K562 (cell line): ENCODE data around the gene INO80E. TPM values are rescaled to one million over a fixed set of nuclear protein-coding genes. Genes with fewer than 3 reads are reported as not detected.

Source experiments
- BACH1 ChIP-seq: fragments of 200-800 bp; sonication (Bioruptor generic); IDR thresholded peaks from 2 replicates; pipeline ENCODE4 v1.6.1; 2016; ENCODE audit warnings: missing genetic modification characterization, missing compliant biosample characterization
- CHD7 ChIP-seq: fragments of 200-600 bp; sonication (generic); IDR thresholded peaks from one replicate; pipeline ENCODE4 v1.6.1; 2012; ENCODE audit warnings: mild to moderate bottlenecking, low read depth, low read length, inconsistent platforms
- DNMT1 ChIP-seq: fragments of 450-650 bp; IDR thresholded peaks from 2 replicates; pipeline ENCODE4 v1.6.1; 2016; ENCODE audit warnings: antibody characterized with exemption, mild to moderate bottlenecking
- HNRNPLL ChIP-seq: fragments of 200-400 bp; formaldehyde crosslinking; IDR thresholded peaks from 2 replicates; pipeline ENCODE4 v1.6.1; 2017; ENCODE audit warnings: low read length, low read depth, mild to moderate bottlenecking; ENCODE audit not compliant: poor library complexity, severe bottlenecking
- ID3 ChIP-seq, 2 experiments: fragments of 250-450 bp in 1 of 2; fragments of 450-650 bp in 1 of 2; sonication (Bioruptor Pico) in 1 of 2; IDR thresholded peaks; 2 replicates each; pipeline versions ENCODE4 v1.6.1 to v1.8.0; 2016 to 2021; ENCODE audit warnings: mild to moderate bottlenecking in 2 of 2, moderate library complexity in 2 of 2, missing compliant biosample characterization in 1 of 2, missing genetic modification characterization in 1 of 2
- IFI16 ChIP-seq: fragments of 250-450 bp; sonication (Bioruptor Pico); IDR thresholded peaks from 2 replicates; pipeline ENCODE4 v2.1.2; 2022; ENCODE audit warnings: mild to moderate bottlenecking, inconsistent platforms
- MAFG ChIP-seq: fragments of 450-650 bp; conservative IDR thresholded peaks from 2 replicates; pipeline ENCODE4 v1.6.1; 2016; ENCODE audit warnings: missing genetic modification characterization, missing compliant biosample characterization
- PHF20 ChIP-seq: fragments of 450-650 bp; IDR thresholded peaks from 2 replicates; pipeline ENCODE4 v1.6.1; 2018; ENCODE audit not compliant: partially characterized antibody
- POLR2H ChIP-seq: IDR thresholded peaks from 2 replicates; pipeline ENCODE4 v1.6.1; 2016; ENCODE audit warnings: missing genetic modification characterization, low read depth, mild to moderate bottlenecking, control low read depth, missing compliant biosample characterization, moderate library complexity
- SAP30 ChIP-seq: fragments of 200-600 bp; sonication (generic); IDR thresholded peaks from 2 replicates; pipeline ENCODE4 v1.6.1; 2012; ENCODE audit warnings: borderline replicate concordance, low read depth, mild to moderate bottlenecking, moderate library complexity, low read length, control low read depth, inconsistent platforms; ENCODE audit not compliant: insufficient read depth, poor library complexity, severe bottlenecking
- SETDB1 ChIP-seq: IDR thresholded peaks from one replicate; pipeline ENCODE4 v1.6.1; 2012; ENCODE audit warnings: low read length, control low read depth, inconsistent platforms
- ZZZ3 ChIP-seq: fragments of 450-650 bp; IDR thresholded peaks from 2 replicates; pipeline ENCODE4 v1.6.1; 2016; ENCODE audit warnings: antibody characterized with exemption, mild to moderate bottlenecking, moderate library complexity
- polyA plus RNA-seq, 8 experiments: library from polyadenylated mRNA; depleted of rRNA in 4 of 8; stranded (reverse) in 5 of 8; unstranded in 3 of 8; fragments of >200 nt; fragmentation: Nextera tagmentation in 2 of 8; fragmentation: Illumina TruSeq in 1 of 8; extraction: Ambion mirVana in 2 of 8; extraction: Trizol in 1 of 8; gene quantifications; 2 replicates each; pipeline versions ENCODE4 v1.2.1 to v1.2.3, GENCODE V29; 2011 to 2014; ENCODE audit warnings: inconsistent platforms in 1 of 8, missing spikeins in 1 of 8
- total RNA-seq, 7 experiments: library from RNA; depleted of rRNA in 6 of 7; stranded (reverse); fragments of >200 nt in 6 of 7; fragmentation: Illumina TruSeq in 2 of 7; extraction: Trizol in 2 of 7; gene quantifications; 2 replicates each; pipeline versions ENCODE4 v1.2.1 to v1.2.3, GENCODE V29; 2011 to 2021; ENCODE audit warnings: low replicate concordance in 1 of 7

The INO80E gene
- total and polyA plus RNA-seq, 9 of the 15 experiments (the other 6 are each of a cell fraction or from before 2014, with no cell fraction given): 0.31 to 102 (median 49.3) TPM

GRCh38 chr16:30052671-30053372 is 56.8 kb downstream of the INO80E start (continued):
- TF ChIP-seq CHD7: no peak
- TF ChIP-seq IFI16 (CRISPR knock-in tag): no peak
- TF ChIP-seq HNRNPLL: peak; percentile 60
- no peak for TF ChIP-seq DNMT1
- TF ChIP-seq BACH1 (tag): no peak
- TF ChIP-seq POLR2H (tag): no peak; the same call in 1 of the 2 replicates
- no peak for TF ChIP-seq ID3 (CRISPR knock-in tag; IDR thresholded peaks at IDR 0.05)
- peak; percentile 20; the same call in 1 of the 2 replicates for TF ChIP-seq ID3 (tag; IDR thresholded peaks at IDR 0.05)
- TF ChIP-seq MAFG (tag): no peak
- peak; percentile 87 for TF ChIP-seq SAP30
- TF ChIP-seq SETDB1: no peak
- peak; percentile 59 for TF ChIP-seq PHF20
- peak; percentile 95 for TF ChIP-seq ZZZ3
